ENCODE measurements around the gene ABTB2. TPM values are rescaled to one million over a fixed set of nuclear protein-coding genes. Genes with fewer than 3 reads are reported as not detected.

The ABTB2 gene
- polyA plus RNA-seq, 1 donor from 2014 or later = 0.04 TPM

DNA sequence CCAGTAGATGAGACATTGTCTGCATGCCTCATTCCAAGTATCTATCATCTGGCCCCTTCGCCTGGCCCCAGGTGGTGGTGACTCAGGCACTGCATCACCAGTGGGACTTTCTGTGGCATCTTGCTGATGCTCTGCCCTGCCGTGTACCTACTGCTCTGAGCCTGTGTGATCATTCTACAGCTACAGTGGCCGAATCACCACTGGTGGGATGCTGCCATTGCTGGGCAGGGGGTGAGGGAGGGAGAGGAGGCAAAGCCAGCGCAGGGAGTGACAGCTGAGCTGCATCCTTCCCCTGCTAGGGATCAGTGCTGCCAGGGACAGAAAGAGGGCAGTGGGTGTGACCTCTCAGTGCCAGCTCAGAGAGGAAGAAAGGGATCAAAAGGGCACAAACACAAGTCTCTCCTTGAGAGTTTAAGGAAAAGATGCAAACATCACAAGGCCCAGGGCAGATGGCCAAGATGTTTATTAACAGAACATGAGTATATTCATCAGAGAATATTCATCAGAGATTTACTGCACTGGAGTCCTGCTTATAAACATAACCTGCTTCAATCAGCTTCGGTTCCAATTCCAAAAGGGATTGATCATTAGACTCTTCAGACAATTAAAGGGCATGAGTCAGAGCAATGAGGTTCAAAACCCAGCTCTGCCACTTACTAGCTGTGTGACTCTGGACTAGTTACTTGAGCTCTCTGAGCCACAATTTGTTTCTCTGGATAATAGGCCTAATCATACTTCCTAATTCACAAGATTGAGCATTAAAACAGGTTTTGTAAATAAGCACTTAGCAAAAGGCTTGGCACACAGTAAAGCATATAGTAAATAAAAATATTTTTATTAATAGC, 142.6 kb downstream of the ABTB2 start:
- no peak overlapping the region for H3K4me3 Mint-ChIP-seq
- no peaks in the 10 kb centered on the region for H3K9me3 Mint-ChIP-seq
- H3K36me3 Mint-ChIP-seq = no peaks in the 10 kb centered on the region
- H3K4me1 Mint-ChIP-seq = peaks cover 0 to 1% (median 0%) of the 10 kb centered on the region in 3 donors
- peak overlapping the region in 1 of 3 donors; percentile 16 for H3K27ac Mint-ChIP-seq
- H3K27me3 Mint-ChIP-seq = no peaks in the 10 kb centered on the region

DNA sequence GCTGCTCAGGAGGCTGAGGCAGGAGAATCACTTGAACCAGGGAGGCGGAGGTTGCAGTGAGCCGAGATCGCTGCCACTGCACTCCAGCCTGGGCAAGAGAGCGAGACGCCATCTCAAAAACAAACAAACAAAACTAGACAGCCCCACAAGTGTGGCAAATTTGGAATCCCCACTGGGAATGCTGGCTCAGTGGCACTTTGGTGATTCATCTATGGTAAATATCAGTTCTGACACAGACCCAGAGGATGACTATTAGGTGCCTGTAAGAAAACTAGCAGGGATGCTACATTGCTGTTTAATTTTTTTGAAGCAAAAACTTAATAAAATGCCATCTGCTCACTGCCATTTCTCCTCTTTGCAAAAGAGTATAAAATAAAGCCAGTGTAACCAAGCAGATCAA, 144.4 kb downstream of the ABTB2 start:
- no peaks in the 10 kb centered on the region for H3K27me3 Mint-ChIP-seq
- no peaks in the 10 kb centered on the region for H3K36me3 Mint-ChIP-seq
- H3K27ac Mint-ChIP-seq = no peak overlapping the region
- no peaks in the 10 kb centered on the region for H3K9me3 Mint-ChIP-seq
- H3K4me3 Mint-ChIP-seq = no peak overlapping the region
- no peaks in the 10 kb centered on the region for H3K4me1 Mint-ChIP-seq

DNA sequence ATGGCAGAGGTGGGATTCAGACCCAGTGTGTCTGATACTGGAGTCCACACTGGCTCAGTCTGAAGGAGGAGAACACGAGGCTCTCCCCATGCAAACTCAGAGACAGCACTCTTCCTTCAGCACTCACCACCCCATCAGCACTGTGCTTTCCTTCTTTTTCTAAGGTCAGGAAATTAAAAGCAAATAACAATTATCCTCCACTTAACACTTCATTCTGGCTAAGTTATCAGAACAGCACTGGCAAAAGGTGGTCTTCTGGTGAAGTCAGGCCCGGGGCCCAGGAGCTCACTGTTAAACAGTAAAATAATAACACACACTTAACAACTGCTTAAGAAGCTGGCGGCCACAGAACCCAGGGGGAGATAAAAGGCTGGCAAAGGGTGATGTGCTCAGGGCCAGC, 145.2 kb downstream of the ABTB2 start:
- no peak overlapping the region for H3K27ac Mint-ChIP-seq
- H3K27me3 Mint-ChIP-seq = no peaks in the 10 kb centered on the region
- no peaks in the 10 kb centered on the region for H3K9me3 Mint-ChIP-seq
- no peaks in the 10 kb centered on the region for H3K36me3 Mint-ChIP-seq
- H3K4me3 Mint-ChIP-seq = no peak overlapping the region
- H3K4me1 Mint-ChIP-seq = no peaks in the 10 kb centered on the region

DNA sequence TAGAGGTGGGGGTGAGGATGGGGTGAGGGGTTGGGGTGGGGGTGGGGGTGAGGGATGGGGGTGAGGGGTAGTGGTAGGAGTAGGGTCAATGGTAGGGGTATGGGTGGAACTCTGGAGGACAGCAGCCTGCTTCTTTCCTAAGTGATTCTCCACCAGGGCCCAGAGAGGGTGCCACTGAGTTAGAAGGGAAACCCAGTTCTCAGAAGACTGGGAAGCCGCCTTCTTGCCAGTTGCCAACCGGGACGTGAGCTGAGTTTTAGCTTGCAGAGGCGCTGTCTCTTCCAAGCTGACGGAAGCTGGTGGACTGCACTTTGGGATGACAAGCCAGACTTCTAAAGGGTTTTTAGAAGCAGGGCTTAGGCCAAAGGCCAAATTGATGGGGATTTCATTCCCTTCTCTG, 148.0 kb downstream of the ABTB2 start:
- Mint-ChIP-seq H3K27me3 (no peaks in the 10 kb centered on the region), H3K4me1 (no peaks in the 10 kb centered on the region), H3K4me3 (no peak overlapping the region), H3K36me3 (no peaks in the 10 kb centered on the region), H3K9me3 (no peaks in the 10 kb centered on the region), H3K27ac (no peak overlapping the region)

DNA sequence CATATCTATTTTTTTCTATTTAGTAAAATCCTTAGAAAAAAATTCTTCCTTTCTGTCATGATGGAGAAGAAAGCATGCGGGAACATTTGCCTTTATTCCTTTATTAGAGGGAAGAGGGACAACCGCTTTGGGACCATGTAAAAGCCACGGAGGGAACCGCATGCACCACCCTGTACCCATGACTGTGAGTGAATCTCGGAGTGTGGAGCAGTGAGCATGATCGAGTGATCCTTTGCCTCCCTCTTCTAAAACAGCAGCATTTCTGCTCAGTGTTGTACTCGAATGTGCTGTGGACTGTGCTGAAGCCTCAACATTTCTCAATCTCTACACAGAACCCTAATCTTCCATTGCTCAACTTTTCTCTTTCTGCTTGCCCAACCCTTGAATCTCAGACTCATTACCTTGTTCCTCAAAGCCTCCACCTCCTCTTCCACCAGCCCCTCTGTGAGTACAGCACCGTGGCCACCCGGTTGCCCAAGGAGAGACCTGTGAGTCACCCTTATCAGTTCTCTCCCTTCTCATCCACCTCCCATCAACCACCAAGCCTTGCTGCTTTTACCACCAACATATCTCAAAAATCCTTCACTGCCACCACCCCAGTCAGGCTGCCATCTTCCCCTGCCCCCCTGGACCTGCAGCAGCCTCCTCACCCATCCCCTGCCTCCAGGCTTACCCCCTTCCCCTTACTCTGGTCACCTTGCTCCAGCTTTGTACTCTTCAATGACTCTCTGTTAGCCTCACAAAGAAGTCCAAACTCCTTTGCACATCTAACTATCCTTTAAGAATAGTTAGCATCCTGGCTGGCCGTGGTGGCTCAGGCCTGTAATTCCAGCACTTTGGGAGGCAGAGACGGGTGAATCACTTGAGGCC, 149.3 kb downstream of the ABTB2 start:
- H3K4me3 Mint-ChIP-seq = no peak overlapping the region

DNA sequence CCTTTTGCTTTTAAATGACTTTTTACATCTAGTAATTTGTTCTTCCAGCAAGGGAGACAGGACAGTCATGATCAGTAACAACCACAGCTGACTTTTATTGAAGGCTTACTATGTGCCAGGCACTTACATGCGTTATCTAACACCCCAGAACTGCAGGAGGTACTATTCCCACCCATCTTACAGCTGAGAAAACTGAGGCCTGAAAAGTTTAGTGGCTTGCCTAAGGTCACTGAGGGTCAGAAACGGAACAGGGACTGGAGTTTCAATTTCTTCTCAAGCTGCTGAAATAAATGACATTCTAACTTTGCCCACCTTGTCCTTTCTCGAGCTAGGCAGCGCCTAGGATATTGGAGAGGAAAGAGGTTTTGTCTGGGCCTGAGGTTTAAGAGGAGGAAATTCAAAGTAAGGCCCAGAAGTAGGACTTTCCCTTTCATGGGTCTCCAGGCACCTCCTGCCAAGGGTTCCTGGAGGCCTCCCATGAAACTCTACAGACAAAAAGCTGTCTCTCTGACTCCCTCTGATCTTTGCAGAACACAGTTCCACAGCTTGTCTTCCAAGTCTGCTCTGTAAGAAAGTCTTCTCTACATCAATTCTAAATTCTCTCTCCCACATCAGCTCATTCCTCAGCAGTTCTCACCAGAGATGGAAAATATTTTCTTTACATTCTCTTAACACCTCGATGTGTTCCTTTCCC, 150.2 kb downstream of the ABTB2 start:
- Mint-ChIP-seq H3K36me3 (no peaks in the 10 kb centered on the region), H3K4me3 (no peak overlapping the region), H3K9me3 (no peaks in the 10 kb centered on the region), H3K27ac (no peak overlapping the region), H3K4me1 (peaks cover 0 to 4% (median 3%) of the 10 kb centered on the region in 3 donors), H3K27me3 (no peaks in the 10 kb centered on the region)

More for the DNA sequence above, 149.3 kb downstream of the ABTB2 start:
- H3K27ac Mint-ChIP-seq = peak overlapping the region in 1 of 3 donors; percentile 70
- H3K9me3 Mint-ChIP-seq = no peaks in the 10 kb centered on the region
- H3K27me3 Mint-ChIP-seq = no peaks in the 10 kb centered on the region
- H3K36me3 Mint-ChIP-seq = no peaks in the 10 kb centered on the region
- no peaks in the 10 kb centered on the region for H3K4me1 Mint-ChIP-seq

DNA sequence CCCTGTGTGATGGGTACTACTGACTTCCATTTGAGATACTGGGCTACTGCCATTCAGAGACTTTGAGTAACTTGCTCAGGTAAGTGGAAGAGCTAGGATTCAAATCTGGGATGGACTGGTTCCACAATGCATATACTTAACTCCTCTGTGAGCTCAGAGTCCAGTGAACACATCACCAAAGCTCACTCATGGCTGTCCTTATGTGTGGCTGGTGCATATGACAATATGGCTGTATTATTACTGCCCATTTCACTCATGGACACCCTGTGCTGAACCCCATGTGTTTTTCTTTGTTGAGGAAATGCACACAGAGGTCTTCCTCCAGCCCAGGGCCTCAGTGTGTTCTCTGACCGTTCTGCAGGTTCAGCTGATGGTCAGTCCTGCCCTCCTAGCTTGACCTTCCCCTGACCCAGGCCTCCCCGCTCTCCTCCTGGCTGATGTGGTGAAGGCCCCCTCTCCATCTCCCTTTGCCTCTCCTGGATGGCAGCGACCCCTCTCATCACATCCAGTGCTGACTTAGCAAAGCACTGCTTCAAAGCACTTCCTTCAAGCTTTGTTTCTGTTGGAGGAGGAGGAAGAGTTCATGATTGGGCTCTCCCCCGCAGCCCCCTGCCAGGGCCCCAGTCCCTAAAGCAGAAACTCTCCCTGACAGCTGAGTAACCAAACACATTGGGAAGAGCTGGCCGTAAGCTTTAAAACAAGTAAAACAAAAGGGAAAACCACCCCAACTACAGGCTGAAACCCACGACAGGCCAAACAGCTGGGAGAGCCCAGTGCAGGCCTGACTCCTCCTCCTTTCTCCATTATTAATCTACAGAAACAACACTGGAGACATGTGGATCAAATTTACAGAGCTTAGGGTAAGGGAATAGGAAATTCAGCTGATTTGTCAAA, 151.2 kb downstream of the ABTB2 start:
- Mint-ChIP-seq H3K4me3 (no peak overlapping the region), H3K27me3 (no peaks in the 10 kb centered on the region), H3K4me1 (peaks cover 3 to 4% (median 4%) of the 10 kb centered on the region in 3 donors), H3K9me3 (no peaks in the 10 kb centered on the region), H3K27ac (no peak overlapping the region), H3K36me3 (peaks cover 2% of the 10 kb centered on the region)

DNA sequence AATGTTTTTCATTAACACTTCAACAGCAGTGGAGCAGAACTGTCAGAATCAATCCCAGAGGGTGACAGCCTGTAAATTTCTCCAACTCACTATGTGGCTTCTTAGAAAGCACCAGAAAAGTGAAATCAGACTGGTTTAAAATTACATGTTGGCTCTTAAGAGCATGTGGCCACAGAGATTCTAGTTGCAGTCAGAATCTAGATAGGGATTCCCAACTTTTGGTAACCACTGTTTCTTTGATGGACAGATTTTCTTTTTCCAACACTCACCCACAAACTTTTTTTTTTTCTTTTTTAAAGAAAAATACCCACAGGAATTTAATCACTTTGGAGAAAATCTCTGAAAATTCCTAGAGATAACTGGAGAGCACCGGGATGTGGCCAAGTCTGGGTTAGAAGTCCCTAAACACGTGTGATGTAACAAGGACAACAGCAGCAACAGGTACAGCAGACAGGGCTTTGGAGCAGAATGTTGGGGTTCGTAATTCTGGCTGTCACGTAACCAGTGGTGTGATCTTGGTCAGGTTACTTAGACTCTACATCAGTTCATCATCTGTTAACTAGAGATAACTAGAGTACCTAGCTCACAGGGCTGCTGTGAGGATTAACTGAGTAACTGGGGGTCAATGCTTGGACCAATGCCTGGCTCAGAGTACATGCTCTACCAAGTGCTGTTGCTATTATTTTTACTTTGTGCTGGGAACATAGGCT, 152.3 kb downstream of the ABTB2 start:
- peaks cover 2% of the 10 kb centered on the region for H3K36me3 Mint-ChIP-seq
- no peaks in the 10 kb centered on the region for H3K9me3 Mint-ChIP-seq
- no peak overlapping the region for H3K27ac Mint-ChIP-seq
- H3K4me3 Mint-ChIP-seq = no peak overlapping the region
- H3K27me3 Mint-ChIP-seq = no peaks in the 10 kb centered on the region
- H3K4me1 Mint-ChIP-seq = peaks cover 3 to 4% (median 4%) of the 10 kb centered on the region in 3 donors

DNA sequence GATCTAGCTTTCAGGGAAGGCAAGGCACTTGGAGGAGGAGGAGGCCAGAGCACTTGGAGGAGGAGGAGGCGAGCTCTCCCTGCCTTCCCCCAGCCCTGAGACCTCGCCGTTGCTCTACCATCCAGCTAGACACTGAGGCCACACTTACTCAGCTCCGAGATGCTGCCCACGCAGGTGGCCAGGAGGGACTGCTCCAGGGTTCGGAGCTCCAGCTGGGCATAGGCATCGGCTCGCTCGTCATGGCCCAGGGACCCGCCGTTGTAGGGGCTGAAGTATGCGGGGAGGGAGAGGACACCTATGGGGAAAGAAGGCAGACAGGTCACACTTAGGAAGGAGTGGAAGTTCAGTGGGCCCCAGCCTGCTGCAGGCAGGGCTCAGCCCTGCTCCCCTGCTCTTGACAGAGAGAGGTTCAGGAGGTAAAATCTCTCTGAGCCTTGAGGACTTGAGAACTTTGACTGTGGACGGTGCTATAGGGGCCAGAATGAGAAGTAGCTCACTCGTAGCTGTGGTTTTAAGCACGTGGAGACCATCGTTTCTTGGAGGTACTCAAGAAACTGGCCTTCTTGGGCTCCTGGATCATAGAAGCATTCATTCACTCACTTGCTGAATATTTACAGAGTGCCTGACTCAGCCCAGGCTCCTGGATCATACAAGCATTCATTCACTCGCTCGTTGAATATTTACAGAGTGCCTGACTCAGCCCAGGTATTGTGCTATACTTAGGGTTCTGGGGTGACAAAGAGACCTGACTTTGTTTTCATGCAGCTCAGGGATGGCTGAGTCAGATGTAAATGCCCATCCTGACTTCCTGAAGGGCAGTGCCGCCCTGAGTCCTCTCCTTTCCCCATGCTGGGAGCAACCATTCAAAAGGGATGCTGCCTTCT, 153.2 kb downstream of the ABTB2 start:
- no peak overlapping the region for H3K4me3 Mint-ChIP-seq
- no peaks in the 10 kb centered on the region for H3K9me3 Mint-ChIP-seq
- peaks cover 3 to 4% (median 4%) of the 10 kb centered on the region in 3 donors for H3K4me1 Mint-ChIP-seq
- H3K27ac Mint-ChIP-seq = peak overlapping the region in 1 of 3 donors; percentile 59
- H3K27me3 Mint-ChIP-seq = no peaks in the 10 kb centered on the region
- H3K36me3 Mint-ChIP-seq = peaks cover 2% of the 10 kb centered on the region

DNA sequence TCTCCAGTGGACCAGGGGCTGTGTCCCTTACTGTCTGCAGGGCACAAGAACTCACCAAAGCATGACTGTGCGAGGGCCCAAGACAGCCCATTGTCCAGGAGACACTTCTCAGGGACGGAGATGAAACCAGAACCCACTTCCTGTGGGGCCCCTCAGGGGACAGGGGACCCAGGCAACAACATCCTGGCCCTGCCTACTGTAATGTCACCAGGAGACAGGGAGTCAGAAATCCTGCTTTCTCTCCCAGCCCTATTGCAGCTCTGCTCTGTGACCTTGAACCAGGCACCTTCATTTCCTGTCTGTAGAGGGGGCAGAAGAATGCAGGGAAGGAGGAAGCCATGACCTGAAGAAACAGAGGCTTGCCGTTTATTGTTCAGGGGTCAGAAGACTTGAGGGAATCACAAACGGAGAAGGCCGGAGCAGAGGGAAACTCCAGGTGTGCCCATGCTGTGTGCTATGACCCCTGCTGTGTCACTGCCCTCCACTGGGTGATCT, 154.4 kb downstream of the ABTB2 start:
- H3K4me1 Mint-ChIP-seq = peaks cover 3 to 4% (median 4%) of the 10 kb centered on the region in 3 donors
- H3K27ac Mint-ChIP-seq = no peak overlapping the region
- no peaks in the 10 kb centered on the region for H3K9me3 Mint-ChIP-seq
- peak overlapping the region in 1 of 4 donors; percentile 65 for H3K4me3 Mint-ChIP-seq
- no peaks in the 10 kb centered on the region for H3K27me3 Mint-ChIP-seq
- H3K36me3 Mint-ChIP-seq = peaks cover 2% of the 10 kb centered on the region

DNA sequence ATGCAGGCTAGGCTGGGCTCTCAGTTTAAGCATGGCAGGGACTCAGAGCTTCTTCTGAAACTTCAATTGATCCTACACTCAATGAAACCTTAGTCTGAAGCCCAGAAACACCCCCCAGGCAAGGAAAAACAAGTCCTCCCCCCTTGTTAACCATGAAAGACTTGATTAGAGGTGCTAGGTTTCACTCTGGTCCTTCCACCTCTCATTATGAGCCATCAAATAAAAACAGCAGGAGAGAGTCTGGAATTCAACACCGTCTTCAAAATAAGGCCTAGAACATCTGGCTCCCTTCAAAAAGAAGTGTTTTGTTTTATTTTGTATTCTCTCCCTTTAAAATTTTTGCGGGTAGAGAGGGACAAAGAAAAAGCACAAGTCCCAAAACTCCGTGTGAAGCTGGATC, 156.7 kb downstream of the ABTB2 start:
- peaks cover 3 to 4% (median 4%) of the 10 kb centered on the region in 3 donors for H3K4me1 Mint-ChIP-seq
- no peak overlapping the region for H3K4me3 Mint-ChIP-seq
- peaks cover 6% of the 10 kb centered on the region for H3K36me3 Mint-ChIP-seq
- no peaks in the 10 kb centered on the region for H3K27me3 Mint-ChIP-seq
- no peak overlapping the region for H3K27ac Mint-ChIP-seq
- no peaks in the 10 kb centered on the region for H3K9me3 Mint-ChIP-seq

DNA sequence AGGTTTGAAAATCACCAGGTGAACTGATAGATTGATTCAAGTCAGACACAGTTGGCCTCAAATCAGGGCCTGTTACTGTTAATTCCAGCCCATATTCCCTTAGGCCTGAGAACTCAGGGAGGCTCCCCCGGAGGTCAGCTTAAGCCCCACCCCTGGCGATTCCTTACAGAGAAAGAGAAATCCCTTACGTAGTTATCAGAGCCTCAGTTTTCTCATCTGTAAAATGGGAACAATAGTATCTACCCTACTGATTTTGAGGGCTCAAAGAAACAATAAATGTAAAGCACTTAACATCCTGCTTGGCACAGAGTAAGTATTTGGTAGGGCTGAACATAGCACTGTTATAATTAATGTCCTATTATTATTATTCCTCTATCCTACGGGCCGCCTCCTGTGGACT, 158.3 kb downstream of the ABTB2 start:
- Mint-ChIP-seq H3K4me1 (peaks cover 3 to 4% (median 4%) of the 10 kb centered on the region in 3 donors), H3K4me3 (no peak overlapping the region), H3K36me3 (peaks cover 6% of the 10 kb centered on the region)

DNA sequence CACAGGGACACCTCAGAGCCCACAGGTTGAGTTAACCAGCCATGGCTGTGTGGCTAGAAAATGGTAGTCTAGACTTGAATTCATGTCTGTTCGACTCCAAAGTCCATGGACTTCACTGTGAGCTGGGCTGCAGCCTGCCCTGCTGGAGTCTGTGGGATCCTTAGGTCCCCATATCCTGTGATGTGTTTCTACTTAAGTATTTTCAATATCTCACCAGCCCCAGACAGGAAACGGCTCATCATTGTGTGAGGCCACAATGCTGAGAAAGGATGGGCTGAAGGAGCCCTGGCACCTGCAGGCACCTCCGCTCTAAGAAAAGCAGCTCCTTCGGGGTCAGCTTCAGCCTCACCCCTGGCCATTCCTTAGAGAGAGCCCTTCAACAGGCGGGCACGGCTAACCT, 159.3 kb downstream of the ABTB2 start:
- Mint-ChIP-seq H3K4me1 (peaks cover 3 to 4% (median 4%) of the 10 kb centered on the region in 3 donors), H3K27ac (no peak overlapping the region), H3K36me3 (peaks cover 6% of the 10 kb centered on the region), H3K27me3 (no peaks in the 10 kb centered on the region), H3K4me3 (no peak overlapping the region), H3K9me3 (no peaks in the 10 kb centered on the region)

More for the DNA sequence above, 158.3 kb downstream of the ABTB2 start:
- Mint-ChIP-seq H3K9me3 (no peaks in the 10 kb centered on the region), H3K27me3 (no peaks in the 10 kb centered on the region), H3K27ac (no peak overlapping the region)

All from IgD-negative memory B cell (primary cell).